Activated CD4-positive, alpha-beta T cell treated with anti-CD3 and anti-CD28 coated beads for 4 hours (primary cell): ENCODE data around the gene HOXD3.

ENCODE experiments used
- DNase-seq, 2 donors: peaks; one replicate each; pipeline ENCODE4 v3.0.0-alpha.2; 2020

The HOXD3 gene

DNA sequence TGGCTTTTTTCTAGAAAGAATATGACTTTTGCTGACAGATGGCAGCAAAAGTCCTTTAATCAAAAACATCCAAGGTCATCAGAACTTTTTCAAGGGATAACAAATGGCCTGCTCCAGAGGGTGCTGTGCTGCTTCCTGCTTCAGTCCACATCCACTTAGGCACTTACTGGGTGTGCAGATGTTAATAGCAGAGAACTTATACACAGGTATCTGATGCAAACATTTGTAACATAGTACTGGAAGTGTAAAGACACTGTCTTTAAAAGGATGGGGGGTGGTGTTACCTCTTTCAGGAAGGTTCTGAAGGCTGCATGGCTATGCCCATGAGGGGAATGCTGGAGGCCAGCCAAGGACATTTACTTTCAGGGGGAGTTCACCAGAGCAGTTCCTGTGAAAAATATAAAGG lies 22.1 kb upstream of the HOXD3 start:
- DNase-seq = no peak

DNA sequence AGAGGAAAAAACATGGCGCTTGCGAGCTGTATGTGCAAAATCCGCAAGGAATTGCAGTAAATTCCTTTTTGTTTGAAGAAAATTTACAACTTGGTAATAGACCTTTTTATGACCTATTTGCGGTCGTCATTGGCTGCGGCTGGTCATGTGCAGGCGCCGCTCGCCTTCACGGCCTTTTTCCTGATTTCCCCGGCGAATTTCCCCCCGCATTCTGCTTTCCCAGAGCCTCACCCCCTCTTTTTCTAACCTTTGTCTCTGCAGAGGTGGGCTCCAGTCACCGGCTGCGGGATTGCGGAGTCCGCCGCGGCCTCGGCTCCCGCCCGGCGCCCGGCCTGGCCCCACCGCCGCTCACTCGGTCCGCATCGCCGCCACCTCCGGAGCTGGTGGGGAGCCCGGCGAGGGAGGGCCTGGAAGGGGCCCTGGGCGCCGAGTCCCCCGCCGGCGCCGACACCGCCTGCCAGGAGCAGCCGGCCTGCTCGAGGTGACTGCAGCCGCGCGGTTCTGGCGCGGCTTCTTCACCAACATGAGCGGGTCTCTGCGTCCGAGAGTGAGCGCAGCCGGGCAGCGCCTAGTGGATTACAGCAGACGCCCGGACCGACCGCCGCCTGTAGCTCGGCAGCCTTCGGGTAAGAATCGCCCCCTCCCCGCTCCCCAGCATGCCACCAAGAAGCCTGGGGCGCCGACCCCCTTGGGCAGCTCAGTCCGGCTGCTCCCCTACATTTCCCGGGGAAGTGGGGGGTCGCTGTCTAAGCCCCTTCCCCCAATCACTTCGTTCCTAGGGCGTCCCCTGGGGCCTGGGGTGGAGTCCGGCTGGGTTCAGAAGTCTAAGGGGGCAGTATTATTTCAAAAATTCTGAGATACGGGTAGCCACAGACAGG lies 20.5 kb upstream of the HOXD3 start:
- no peak for DNase-seq

DNA sequence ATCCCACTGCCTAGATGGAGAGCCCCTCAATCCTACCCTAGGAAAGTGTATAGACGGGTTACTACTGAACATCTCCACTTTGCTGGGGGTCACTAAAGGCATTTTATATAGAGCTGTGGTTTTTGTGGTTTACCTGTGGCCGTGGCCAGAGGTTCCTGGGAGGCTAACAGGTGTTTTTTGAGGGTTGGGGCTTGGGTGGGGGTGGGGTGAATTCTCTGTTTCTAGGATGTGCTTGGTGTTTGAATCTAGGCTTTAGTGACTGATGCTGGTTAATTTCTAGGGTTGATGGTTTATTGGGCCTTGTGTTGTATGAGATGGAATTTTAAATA lies 19.9 kb upstream of the HOXD3 start:
- DNase-seq = no peak

DNA sequence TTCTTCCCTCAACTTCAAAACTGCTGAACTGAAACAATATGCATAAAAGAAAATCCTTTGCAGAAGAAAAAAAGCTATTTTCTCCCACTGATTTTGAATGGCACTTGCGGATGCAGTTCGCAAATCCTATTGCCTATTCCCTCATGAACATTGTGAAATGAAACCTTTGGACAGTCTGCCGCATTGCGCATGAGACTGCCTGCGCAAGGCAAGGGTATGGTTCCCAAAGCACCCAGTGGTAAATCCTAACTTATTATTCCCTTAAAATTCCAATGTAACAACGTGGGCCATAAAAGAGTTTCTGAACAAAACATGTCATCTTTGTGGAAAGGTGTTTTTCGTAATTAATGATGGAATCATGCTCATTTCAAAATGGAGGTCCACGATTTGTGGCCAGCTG lies 19.2 kb upstream of the HOXD3 start:
- DNase-seq = no peak

DNA sequence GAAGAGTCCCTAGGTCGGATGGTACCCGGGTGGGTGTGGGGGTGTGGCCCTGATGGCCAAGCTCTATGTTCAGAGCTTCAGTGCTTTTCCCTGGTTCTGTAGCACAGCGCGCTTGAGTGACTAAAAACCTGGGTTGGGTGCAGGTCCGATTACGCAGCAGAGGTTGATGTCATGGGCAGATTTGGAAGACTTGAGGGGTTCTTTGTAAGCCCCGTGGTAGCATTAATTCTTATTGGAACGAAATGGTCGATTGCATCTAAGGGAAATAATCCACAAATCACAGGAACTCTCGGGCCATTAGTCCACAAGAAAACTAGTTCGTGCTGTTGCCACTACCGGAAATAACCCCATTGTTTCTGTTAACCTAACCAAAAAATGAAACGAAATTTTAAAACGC lies 18.6 kb upstream of the HOXD3 start:
- DNase-seq = no peak

DNA sequence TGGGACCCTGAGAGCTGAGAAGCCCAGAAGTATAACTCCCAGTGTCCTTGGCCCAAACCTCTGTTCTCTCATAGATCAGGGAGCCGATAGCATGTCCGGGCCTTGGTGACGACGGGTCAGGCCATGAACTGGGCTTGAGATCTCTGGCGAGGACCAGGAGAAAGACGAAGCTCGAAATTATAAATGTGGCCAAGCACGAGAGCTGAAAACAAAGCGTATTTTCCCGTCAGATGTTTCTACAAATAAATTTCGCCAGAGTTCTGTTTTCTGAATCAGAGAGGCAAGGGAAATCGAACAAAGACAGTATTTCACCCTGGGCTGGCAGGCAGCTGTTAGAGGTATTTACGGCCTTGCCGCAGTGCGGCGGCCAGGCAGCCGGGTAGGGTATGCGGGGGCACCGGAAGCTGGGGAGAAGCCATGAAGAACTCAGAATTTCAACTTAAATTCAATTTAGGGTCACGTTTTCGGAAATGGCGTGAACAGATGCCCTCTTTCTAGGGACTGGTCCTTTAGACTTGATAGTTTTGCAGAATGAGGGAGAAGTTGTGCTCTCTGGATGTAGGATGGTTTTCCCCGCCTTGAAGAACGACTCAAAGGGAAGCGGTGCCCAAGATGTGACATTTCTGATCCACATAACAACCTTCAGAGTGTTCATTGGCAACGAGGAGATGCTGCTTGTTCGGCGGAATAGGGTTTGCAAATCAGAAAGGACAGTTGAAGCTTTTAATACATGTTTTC lies 18.0 kb upstream of the HOXD3 start:
- no peak for DNase-seq

DNA sequence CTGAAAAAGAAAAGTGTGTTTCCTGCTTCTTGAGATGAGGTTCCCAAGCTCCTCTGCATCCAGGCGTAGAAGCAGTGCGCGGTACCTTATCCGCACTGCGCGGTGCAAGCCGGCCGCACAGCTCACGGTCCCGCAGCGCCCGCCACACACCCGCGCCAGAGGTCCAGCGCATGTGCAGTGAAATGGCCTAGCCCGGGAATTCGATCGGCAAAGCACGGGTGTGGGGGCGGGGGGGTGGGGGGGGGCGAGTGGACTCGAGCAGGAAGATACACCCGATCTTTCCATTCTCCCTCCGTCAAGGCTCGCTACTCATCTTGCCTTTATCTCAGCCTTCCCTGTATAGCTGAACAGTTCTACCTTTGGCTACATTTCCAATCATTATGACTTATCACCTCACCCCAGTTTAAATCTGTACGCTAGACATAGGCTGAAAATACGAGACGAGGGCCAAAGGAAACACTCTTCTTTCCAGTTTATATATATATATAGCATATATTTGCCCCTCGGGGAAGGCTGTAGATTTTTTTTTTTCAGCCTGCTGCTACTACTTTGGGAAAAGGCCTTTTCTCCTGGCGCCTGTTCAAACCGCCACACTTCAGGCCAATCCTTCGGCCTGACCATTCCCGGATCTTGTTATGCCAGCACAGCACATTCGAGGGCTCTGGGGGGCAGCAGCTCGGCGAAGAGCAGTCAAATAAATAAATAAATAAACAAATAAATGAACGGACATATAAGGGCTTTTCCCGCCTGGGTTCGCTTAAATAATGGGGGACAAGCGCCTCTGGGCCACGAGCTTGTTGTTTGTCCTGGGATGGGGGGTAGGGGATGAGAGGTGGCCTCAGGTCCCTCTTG lies 17.2 kb upstream of the HOXD3 start:
- no peak for DNase-seq

DNA sequence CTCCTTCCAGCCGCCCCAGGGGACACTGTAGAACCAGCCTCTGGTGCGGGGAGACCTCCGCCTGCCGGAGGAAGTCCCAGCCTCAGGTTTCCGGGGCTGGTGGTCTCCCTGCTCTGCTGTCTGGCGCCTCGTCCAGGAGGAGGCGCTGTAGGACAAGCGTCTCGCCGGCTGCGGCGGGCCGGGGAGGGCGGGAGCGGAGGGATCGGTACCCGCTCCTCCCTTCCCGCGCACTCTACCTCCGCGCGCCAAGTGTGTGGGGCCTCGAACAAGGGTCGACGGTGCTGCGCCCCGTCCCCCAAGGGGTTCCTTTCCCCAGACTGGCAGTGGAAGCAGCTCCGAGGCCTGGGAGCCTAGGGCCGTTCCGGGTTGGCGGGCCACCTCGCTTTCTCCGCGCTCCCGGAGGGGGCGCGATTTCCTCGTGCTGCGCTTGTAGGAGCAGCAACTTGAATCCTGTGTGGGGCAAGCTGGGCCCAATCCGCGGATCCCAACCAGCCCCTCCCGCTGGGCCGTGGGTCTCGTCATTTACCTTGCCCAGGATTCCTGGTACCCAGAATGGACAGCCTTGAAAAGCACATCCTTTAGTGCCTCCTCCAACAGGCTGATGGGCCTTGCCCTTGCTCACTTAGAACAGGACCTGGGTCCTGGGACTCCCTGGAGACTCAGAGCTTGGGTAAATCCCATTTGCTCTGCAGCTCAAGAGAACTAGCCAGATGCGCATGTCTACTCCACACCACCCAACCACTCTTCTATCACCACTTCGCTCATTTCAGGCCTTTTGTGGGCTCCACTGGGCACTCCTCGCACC lies 16.4 kb upstream of the HOXD3 start:
- DNase-seq = peak; percentile 37 to 40

DNA sequence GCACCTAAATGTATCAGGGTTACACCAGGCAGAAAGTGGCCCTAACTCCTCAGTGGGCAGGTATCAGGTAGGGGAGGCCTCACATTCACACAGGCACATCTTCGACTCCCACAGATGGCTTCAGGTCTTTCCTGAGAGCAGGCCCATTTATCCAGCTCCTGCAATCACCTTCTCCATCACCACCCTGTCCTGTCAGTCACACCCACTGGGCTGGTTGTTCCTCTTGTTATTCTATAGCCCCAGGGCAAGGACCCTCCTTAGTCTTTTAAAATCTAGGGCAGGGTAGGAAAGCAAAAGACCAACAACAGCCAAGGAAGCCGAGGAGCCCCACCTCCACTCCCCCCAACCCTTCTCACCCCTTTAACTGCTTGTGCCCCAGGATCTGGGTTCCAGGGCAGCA lies 14.8 kb upstream of the HOXD3 start:
- no peak for DNase-seq

DNA sequence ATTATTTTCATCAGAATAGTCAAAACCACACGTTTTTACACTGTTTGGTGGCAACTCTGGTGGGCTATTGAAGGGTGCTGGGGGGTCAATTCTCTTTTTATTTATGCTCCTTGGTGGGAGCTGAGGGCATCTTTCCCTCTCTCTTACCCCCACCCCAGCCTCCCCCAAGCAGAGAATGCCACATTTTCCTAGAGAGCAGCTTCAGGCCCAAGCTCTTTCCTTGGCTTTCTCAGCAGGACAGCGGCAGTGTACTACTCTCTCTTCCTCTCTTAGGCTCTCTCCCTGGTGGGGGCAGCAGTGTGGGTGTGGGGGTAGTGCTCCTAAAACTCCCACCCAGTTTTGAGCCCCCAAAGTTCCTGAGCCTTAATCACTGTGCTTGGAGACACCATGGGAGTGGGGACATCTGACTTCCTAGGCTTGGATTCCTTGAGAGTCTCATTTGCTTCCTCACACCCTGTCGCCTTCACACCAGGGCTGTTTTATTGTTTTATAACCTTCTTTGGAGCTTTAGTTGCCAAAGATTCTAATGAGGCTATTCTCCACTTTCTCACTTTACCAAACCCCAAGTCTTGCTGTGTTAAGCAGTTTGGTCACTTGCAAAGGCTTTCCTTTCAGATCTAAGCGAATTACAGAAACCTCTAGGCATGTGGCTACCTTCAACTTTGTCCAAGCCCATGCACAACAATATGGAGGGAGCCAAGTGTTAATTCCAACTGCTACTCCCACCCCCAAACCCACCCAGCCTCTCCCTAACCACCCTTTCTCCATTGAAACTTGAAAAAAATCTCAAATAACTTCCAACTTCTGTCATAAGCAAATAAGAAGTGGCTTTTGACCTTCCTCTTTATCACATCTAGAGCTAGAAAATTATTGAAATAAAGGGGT lies 11.8 kb upstream of the HOXD3 start:
- DNase-seq = no peak

DNA sequence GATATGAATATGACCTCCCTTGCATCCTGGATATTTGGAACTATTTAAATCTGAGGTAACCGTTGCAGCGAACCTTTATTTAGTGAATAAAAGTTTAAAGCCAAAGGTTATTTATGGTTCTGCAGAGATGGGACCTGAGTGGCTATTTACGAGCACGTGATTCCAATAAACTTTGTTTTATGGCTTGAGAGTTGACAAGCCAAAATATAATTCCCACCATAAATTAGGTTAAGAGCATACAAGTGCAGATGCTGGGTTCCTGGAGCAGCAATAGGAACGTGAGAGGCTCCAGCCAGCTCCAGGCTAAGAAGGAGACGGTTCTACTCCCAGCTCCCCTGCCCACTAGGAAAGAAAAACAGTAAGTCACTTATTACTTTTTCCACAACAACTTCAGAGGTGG lies 11.0 kb upstream of the HOXD3 start:
- no peak for DNase-seq

DNA sequence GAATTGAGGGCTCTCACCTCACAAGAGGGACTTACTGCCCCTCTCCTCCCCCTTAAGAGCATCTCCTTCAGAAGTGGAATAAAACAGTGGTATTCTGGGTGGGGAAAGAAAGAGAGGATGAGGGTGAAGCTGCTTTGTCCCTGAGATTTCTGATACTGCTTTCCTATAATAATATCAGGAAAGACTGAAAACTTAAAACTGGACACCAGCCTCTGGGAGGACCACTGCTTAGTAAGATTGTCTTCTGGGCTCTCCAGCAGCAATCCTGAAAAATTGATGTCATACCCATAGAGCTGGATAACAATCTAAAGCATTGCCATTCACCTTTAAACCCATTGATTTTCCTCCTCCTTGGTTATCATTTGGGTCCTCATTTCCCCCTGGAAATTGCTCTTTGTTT lies 10.5 kb upstream of the HOXD3 start:
- DNase-seq = no peak

DNA sequence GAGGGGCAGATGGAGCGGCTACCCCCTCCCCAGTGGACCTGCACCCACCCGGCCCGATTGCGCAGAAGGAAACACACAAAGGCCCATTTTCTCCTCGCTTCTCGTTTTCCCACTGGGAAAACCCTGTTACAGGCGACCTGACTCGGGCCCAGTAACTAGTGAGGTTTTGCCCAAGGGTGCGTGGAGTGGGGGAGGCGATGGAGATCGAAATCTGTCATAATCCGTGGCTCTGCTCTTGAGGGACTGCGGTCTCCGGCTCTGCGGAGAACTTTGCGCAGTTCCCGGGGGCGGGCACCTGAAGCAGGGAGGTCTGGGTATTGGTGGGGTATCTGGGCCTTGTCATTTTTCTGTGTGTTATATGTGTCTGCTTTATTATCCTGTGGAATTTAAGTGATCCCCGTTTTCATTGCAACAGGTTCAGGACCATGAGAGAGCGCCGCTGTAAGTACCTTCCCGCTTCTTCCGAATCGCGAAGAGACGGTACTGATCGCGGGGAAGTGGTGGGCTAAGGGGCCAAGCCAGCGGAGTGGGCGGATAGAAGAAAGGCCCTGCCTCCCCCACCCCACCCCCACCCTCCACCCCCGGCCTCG lies 9.8 kb upstream of the HOXD3 start:
- DNase-seq = no peak

DNA sequence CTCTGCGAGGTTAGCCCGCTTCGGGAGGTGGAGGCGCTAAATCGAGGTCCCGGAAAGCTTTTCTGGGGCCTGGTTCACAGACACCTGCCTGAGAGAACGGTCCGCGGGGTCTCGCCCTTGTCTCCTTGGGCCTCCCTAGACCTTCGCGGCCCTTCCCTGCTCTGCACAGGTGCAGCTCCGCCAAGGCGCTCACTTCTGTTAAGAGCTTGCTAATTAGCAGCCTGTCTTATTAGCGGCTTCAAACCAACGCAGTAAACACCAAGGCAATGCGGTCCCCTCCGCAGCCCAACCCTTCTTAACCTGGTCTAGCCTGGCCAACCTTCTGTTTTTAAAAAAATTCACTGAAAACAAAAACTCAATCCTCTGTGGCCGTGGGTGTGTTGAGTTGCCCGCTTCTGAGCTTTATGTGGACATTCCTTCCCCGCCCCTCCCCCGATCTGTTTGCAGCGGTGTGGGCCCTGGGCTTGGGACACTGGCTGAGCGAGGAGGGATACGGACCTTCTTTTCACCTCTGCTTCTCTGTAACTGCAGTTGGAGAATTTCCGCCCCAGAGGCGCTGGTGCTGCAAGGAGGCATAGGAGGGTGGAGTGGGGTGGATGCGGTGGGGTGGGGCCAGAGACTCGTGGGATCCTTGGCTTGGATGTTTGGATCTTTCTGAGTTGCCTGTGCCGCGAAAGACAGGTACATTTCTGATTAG lies 9.2 kb upstream of the HOXD3 start:
- DNase-seq = no peak

DNA sequence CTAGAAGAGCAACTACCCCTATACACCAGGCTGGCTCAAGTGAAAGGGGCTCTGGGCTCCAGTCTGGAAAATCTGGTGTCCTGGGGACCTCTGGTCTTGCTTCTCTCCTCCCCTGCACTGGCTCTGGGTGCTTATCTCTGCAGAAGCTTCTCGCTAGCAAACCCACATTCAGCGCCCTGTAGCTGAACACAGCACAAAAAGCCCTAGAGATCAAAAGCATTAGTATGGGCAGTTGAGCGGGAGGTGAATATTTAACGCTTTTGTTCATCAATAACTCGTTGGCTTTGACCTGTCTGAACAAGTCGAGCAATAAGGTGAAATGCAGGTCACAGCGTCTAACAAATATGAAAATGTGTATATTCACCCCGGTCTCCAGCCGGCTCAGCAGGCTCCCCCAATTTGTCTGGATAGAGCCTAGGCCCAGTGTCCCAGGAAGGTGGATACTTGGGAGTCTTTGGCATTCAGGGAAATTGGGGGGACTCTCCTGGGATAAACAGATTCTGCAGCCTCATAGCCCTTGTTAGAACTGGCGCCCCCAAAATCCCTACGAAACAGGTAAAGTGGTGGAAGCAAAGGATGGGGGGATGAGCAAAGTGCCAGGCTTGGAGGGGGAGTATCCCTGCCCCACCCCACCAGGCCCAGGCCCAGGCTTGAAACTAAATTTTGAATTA lies 8.2 kb upstream of the HOXD3 start:
- DNase-seq = no peak

DNA sequence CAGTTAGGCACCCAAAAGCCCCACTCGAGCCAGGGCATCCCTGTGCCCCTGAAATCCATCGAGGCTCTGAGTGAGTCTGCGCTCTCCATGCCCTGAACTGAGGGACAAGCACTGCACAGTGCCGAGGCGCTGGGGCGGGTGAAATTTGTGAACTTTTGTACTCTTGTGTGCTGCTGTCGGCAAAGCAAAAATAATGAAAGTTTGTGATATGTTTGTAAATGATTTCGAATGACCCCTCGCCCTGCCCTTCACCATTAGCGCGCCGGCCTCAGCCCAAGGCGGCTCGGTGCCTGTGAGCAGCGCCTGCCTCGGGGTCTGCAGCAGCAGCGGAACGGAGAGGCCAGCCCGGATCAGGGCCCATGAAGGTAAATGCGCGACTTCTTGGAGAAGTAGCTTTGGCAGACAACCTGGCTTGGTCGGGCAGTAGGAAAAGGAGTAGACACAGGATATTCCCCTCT lies 7.6 kb upstream of the HOXD3 start:
- DNase-seq = no peak

DNA sequence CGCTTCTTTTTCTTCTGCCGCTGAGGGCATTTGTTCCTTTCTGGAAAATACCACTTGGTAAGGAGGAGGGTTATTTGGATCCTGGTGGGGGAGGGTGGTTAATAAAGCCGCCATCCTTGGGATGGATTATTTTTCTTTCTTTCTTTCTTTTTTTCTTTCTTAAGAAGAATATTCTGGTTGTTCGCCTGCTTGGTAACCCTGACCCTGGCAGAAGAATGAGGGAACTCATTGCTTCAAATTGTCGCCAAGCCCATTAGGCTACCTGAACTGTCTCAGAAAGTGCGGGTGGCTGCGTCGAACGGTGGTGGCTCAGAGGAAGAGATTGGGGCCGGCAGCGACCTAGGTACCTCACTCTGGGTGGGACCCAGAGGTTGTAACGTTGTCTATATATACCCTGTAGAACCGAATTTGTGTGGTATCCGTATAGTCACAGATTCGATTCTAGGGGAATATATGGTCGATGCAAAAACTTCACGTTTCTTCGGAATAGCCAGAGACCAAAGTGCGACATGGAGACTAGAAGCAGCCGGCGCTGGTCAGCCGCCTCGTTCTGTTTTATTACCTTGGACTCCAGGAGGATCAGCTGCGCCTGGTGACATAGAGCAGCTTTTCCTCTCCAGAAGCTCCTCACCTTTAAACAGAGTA lies 7.0 kb upstream of the HOXD3 start:
- DNase-seq = no peak

DNA sequence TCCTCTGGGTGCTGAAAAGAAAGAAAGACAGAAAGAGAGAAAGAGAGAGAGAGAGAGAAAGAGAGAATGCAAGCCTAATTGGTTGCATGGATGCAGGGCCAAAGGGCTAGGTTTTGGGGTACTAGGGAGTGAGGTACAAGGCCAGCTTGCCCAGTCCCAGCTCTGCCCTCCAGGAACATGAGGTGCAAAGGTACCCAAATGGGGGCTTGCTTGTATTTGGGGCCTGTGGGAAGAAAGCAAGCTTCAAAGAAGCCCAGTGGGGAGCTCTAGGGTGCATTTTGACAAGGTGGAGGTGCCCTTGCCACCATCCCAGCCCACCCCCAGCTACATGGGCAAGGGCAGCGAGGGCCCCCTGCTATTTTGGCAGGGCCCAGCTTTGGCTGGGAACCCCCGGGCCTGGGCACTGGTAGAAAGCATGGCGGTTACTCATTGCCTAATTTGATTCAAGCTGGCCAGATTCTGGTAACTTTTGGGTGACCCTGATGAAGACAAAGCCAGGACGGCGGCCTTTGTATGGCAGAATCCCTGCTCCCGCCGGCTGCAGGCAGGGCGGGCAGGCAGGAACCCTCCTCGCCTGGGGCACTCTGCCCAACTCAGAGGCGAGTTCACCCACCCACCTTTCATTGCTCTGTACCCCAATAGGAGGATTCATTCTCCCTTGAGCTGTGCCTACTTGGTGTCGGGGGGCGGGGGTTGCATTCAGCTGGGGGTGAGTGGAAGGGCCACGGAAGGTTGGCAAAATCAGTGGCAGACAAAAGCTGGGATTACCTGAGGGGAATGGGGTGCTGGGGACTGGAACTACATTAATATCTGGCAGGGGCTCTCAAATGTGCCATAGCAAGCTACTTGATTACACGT lies 6.3 kb upstream of the HOXD3 start:
- DNase-seq = no peak
